ENCODE results near the gene RELT. TPM values are rescaled to one million over a fixed set of nuclear protein-coding genes. Genes with fewer than 3 reads are reported as not detected.

RELT gene
- total and polyA plus RNA-seq, 2 experiments from 2014 or later = 2.0 to 6.3 TPM

DNA sequence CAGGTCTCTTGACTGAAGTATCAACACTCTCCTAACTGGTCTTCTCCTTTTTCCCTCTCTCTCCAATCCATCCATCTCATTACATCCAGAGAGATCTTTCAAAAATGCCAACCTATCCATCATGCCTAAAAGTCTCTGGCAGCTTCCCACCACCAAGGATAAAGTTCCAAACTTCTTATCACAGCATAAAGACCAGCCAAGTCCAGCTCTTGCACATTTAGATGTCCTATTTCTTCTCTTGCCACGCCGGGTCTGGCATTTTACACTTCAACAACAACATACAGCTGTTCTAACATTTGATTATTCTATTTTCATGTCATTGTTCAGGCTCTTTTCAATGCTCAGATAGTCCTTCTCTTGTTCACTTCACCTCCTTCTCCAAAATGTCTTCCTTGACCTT is 70.6 kb downstream of the RELT start:
- H3K9me2 ChIP-seq (ENCODE audit: insufficient read depth) = no peaks in the 10 kb centered on the region
- H3K27me3 ChIP-seq (ENCODE audit: insufficient read depth) = no peaks in the 10 kb centered on the region
- H4K20me1 ChIP-seq (replicated peaks; ENCODE audit: insufficient read depth) = peaks cover 13% of the 10 kb centered on the region
- H2AFZ ChIP-seq = no peak overlapping the region
- no peaks in the 10 kb centered on the region for H3K79me2 ChIP-seq (replicated peaks; ENCODE audit: insufficient read depth)
- H3K4me2 ChIP-seq = no peak overlapping the region
- H3K4me1 ChIP-seq (ENCODE audit: insufficient read depth) = no peaks in the 10 kb centered on the region; the same call in 1 of the 2 replicates
- H3K36me3 ChIP-seq (ENCODE audit: insufficient read depth) = no peaks in the 10 kb centered on the region
- H3K27ac Mint-ChIP-seq = no peak overlapping the region
- no peaks in the 10 kb centered on the region; the same call in 2 of the 3 replicates for H3K9me3 Mint-ChIP-seq
- peaks cover 2% of the 10 kb centered on the region for H3K27me3 Mint-ChIP-seq (ENCODE audit: insufficient read depth, low read depth, poor library complexity)
- TF ChIP-seq ZNF331 (CRISPR knock-in tag; IDR thresholded peaks at IDR 0.05; ENCODE audit: low read depth) (no peak), POLR2AphosphoS5 (IDR thresholded peaks at IDR 0.05; ENCODE audit: low read depth) (no peak), EZH2phosphoT487 (IDR thresholded peaks at IDR 0.05; ENCODE audit: unreplicated experiment) (no peak), EZH2 (IDR thresholded peaks at IDR 0.05; ENCODE audit: low read depth, unreplicated experiment) (no peak)
- TF ChIP-seq, protein P1, sequence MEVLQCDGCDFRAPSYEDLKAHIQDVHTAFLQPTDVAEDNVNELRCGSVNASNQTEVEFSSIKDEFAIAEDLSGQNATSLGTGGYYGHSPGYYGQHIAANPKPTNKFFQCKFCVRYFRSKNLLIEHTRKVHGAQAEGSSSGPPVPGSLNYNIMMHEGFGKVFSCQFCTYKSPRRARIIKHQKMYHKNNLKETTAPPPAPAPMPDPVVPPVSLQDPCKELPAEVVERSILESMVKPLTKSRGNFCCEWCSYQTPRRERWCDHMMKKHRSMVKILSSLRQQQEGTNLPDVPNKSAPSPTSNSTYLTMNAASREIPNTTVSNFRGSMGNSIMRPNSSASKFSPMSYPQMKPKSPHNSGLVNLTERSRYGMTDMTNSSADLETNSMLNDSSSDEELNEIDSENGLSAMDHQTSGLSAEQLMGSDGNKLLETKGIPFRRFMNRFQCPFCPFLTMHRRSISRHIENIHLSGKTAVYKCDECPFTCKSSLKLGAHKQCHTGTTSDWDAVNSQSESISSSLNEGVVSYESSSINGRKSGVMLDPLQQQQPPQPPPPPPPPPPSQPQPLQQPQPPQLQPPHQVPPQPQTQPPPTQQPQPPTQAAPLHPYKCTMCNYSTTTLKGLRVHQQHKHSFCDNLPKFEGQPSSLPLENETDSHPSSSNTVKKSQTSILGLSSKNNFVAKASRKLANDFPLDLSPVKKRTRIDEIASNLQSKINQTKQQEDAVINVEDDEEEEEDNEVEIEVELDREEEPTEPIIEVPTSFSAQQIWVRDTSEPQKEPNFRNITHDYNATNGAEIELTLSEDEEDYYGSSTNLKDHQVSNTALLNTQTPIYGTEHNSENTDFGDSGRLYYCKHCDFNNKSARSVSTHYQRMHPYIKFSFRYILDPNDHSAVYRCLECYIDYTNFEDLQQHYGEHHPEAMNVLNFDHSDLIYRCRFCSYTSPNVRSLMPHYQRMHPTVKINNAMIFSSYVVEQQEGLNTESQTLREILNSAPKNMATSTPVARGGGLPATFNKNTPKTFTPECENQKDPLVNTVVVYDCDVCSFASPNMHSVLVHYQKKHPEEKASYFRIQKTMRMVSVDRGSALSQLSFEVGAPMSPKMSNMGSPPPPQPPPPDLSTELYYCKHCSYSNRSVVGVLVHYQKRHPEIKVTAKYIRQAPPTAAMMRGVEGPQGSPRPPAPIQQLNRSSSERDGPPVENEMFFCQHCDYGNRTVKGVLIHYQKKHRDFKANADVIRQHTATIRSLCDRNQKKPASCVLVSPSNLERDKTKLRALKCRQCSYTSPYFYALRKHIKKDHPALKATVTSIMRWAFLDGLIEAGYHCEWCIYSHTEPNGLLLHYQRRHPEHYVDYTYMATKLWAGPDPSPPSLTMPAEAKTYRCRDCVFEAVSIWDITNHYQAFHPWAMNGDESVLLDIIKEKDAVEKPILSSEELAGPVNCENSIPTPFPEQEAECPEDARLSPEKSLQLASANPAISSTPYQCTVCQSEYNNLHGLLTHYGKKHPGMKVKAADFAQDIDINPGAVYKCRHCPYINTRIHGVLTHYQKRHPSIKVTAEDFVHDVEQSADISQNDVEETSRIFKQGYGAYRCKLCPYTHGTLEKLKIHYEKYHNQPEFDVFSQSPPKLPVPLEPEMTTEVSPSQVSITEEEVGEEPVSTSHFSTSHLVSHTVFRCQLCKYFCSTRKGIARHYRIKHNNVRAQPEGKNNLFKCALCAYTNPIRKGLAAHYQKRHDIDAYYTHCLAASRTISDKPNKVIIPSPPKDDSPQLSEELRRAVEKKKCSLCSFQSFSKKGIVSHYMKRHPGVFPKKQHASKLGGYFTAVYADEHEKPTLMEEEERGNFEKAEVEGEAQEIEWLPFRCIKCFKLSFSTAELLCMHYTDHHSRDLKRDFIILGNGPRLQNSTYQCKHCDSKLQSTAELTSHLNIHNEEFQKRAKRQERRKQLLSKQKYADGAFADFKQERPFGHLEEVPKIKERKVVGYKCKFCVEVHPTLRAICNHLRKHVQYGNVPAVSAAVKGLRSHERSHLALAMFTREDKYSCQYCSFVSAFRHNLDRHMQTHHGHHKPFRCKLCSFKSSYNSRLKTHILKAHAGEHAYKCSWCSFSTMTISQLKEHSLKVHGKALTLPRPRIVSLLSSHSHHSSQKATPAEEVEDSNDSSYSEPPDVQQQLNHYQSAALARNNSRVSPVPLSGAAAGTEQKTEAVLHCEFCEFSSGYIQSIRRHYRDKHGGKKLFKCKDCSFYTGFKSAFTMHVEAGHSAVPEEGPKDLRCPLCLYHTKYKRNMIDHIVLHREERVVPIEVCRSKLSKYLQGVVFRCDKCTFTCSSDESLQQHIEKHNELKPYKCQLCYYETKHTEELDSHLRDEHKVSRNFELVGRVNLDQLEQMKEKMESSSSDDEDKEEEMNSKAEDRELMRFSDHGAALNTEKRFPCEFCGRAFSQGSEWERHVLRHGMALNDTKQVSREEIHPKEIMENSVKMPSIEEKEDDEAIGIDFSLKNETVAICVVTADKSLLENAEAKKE (CRISPR knock-in tag; IDR thresholded peaks at IDR 0.05) = no peak
- no peak for ATAC-seq
- no peaks in the 10 kb centered on the region for H3F3A ChIP-seq (replicated peaks; ENCODE audit: low read depth)
- peaks cover 9% of the 10 kb centered on the region; the same call in 2 of the 3 replicates for H3K4me1 Mint-ChIP-seq
- no peaks in the 10 kb centered on the region; the same call in 2 of the 3 replicates for H3K36me3 Mint-ChIP-seq (ENCODE audit: low read depth)
- no peak overlapping the region for H3K4me3 ChIP-seq
- no peak overlapping the region for H3K4me3 Mint-ChIP-seq
- H3K27ac ChIP-seq (ENCODE audit: low read depth) = no peak overlapping the region
- DNase-seq (ENCODE audit: low spot score) = no peak

Other genes starting within 250 kb of the RELT start
- 3.3 and 5.2 TPM in 2 replicates for gene FCHSD2, start 234.1 kb upstream of the RELT start, total RNA-seq (2014; rRNA removed; shearing (Covaris generic))
- gene FCHSD2, start 234.1 kb upstream of the RELT start, polyA plus RNA-seq (2016; fragmentation: Nextera tagmentation; extraction: Ambion mirVana) = 3.5 and 3.6 TPM in 2 replicates
- gene P2RY2, start 158.1 kb upstream of the RELT start, total RNA-seq (2014; rRNA removed; shearing (Covaris generic)) = 0.85 and 1.6 TPM in 2 replicates
- 0.40 and 0.63 TPM in 2 replicates for gene P2RY2, start 158.1 kb upstream of the RELT start, polyA plus RNA-seq (2016; fragmentation: Nextera tagmentation; extraction: Ambion mirVana)
- gene P2RY6, start 104.1 kb upstream of the RELT start, total RNA-seq (2014; rRNA removed; shearing (Covaris generic)) = not detected in 2 replicates
- gene P2RY6, start 104.1 kb upstream of the RELT start, polyA plus RNA-seq (2016; fragmentation: Nextera tagmentation; extraction: Ambion mirVana) = 0.40 TPM in 1 of 2 replicates, not detected in the other
- gene ARHGEF17, start 68.1 kb upstream of the RELT start, total RNA-seq (2014; rRNA removed; shearing (Covaris generic)) = 11.0 and 15.0 TPM in 2 replicates
- 2.7 and 2.9 TPM in 2 replicates for gene ARHGEF17, start 68.1 kb upstream of the RELT start, polyA plus RNA-seq (2016; fragmentation: Nextera tagmentation; extraction: Ambion mirVana)
- 17.9 and 20.3 TPM in 2 replicates for gene FAM168A, start 221.7 kb downstream of the RELT start, total RNA-seq (2014; rRNA removed; shearing (Covaris generic))
- gene FAM168A, start 221.7 kb downstream of the RELT start, polyA plus RNA-seq (2016; fragmentation: Nextera tagmentation; extraction: Ambion mirVana) = 8.0 and 9.6 TPM in 2 replicates

All from GM23338 (cell line).